ENCODE results near the gene ALDH3A1. TPM values are rescaled to one million over a fixed set of nuclear protein-coding genes. Genes with fewer than 3 reads are reported as not detected.

The ALDH3A1 gene
- total RNA-seq, 1 experiment from 2014 or later = 0.39 TPM

- Mint-ChIP-seq H3K36me3 (ENCODE audit: insufficient read depth in 1 of 3, low read depth in 3 of 3) (peaks cover 28 to 62% (median 52%) of the 10 kb centered on the region in 3 experiments), H3K27ac (no peak overlapping the region), H3K27me3 (ENCODE audit: low read depth) (no peaks in the 10 kb centered on the region), H3K9me3 (peaks cover 13 to 27% of the 10 kb centered on the region in 2 experiments), H3K4me1 (no peaks in the 10 kb centered on the region), H3K4me3 (no peak overlapping the region)
- no peaks in the 10 kb centered on the region for H3K79me2 ChIP-seq (ENCODE audit: insufficient read depth, low read length)
- no peak overlapping the region for H3K14ac ChIP-seq (ENCODE audit: insufficient read depth, low read length)
- no peak overlapping the region for H3K4me2 ChIP-seq (ENCODE audit: insufficient read depth, insufficient read length, low read length)
- TF ChIP-seq CTCF (conservative IDR thresholded peaks at IDR 0.05) = no peak
- H2AK5ac ChIP-seq (ENCODE audit: insufficient read length, low read length) = no peak overlapping the region
- no peak overlapping the region for H4K5ac ChIP-seq (ENCODE audit: insufficient read length, low read depth, low read length)
- no peak overlapping the region for H3T11ph ChIP-seq (ENCODE audit: low read length)
- H3K23me2 ChIP-seq (ENCODE audit: insufficient read length, low read depth, low read length, poor library complexity, severe bottlenecking) = no peaks in the 10 kb centered on the region
- H3K56ac ChIP-seq (ENCODE audit: insufficient read length, low read depth, low read length) = no peak overlapping the region
- H2BK15ac ChIP-seq (ENCODE audit: low read depth, low read length) = no peak overlapping the region
- no peak overlapping the region for H4K8ac ChIP-seq (replicated peaks; ENCODE audit: insufficient read length, low read depth, low read length)
- H3K9ac ChIP-seq (ENCODE audit: extremely low read depth, insufficient read length, low read length) = no peak overlapping the region
- no peak overlapping the region for H2BK20ac ChIP-seq (ENCODE audit: low read depth, low read length, poor library complexity, severe bottlenecking)
- no peak overlapping the region for H3K23ac ChIP-seq (ENCODE audit: insufficient read length, low read depth, low read length)
- no peaks in the 10 kb centered on the region for H4K20me1 ChIP-seq (ENCODE audit: control insufficient read depth, insufficient read depth, insufficient read length)
- H3K9me3 ChIP-seq (ENCODE audit: control insufficient read depth, low read depth, low read length) = peaks cover 17% of the 10 kb centered on the region
- H2BK120ac ChIP-seq (ENCODE audit: low read depth, low read length, poor library complexity, severe bottlenecking) = no peak overlapping the region
- no peak overlapping the region for H3K27ac ChIP-seq (ENCODE audit: insufficient read length, low read depth, low read length)
- H4K91ac ChIP-seq (ENCODE audit: insufficient read length, low read depth, low read length) = no peak overlapping the region
- H3K79me1 ChIP-seq (ENCODE audit: insufficient read depth, low read depth, low read length, poor library complexity, severe bottlenecking) = no peaks in the 10 kb centered on the region
- no peaks in the 10 kb centered on the region for H3K4me1 ChIP-seq (ENCODE audit: insufficient read depth, low read length)
- no peak overlapping the region for H2AFZ ChIP-seq (ENCODE audit: low read length)
- whole genome bisulfite sequencing (ENCODE audit: extremely low coverage, insufficient read length, low lambda C conversion rate) = no CpG with 5 or more reads among the region's 3 CpGs
- no peak overlapping the region for H3K18ac ChIP-seq (ENCODE audit: insufficient read length, low read depth, low read length)
- no peak overlapping the region for H2BK5ac ChIP-seq (ENCODE audit: insufficient read length, low read length)
- DNase-seq = no peak
- H3K4ac ChIP-seq (ENCODE audit: low read depth, low read length) = no peak overlapping the region
- H3K27me3 ChIP-seq (ENCODE audit: insufficient read depth, low read length) = no peaks in the 10 kb centered on the region
- H2BK12ac ChIP-seq (ENCODE audit: insufficient read length, low read depth, low read length) = no peak overlapping the region
Observed at GRCh38 chr17:19791918-19792550, 43.9 kb upstream of the ALDH3A1 start.
